D341Med (cell line): Measurements from ENCODE around the gene GTPBP3.

Experiments used
- DNase-seq: peaks from one replicate; pipeline ENCODE4 v3.0.0; 2012; ENCODE audit warnings: low spot score

Gene GTPBP3

GRCh38 chr19:17327654-17328516, 9.5 kb upstream of the GTPBP3 start:
- DNase-seq: no peak

GRCh38 chr19:17328517-17329365, 8.6 kb upstream of the GTPBP3 start:
- DNase-seq: no peak

DNA sequence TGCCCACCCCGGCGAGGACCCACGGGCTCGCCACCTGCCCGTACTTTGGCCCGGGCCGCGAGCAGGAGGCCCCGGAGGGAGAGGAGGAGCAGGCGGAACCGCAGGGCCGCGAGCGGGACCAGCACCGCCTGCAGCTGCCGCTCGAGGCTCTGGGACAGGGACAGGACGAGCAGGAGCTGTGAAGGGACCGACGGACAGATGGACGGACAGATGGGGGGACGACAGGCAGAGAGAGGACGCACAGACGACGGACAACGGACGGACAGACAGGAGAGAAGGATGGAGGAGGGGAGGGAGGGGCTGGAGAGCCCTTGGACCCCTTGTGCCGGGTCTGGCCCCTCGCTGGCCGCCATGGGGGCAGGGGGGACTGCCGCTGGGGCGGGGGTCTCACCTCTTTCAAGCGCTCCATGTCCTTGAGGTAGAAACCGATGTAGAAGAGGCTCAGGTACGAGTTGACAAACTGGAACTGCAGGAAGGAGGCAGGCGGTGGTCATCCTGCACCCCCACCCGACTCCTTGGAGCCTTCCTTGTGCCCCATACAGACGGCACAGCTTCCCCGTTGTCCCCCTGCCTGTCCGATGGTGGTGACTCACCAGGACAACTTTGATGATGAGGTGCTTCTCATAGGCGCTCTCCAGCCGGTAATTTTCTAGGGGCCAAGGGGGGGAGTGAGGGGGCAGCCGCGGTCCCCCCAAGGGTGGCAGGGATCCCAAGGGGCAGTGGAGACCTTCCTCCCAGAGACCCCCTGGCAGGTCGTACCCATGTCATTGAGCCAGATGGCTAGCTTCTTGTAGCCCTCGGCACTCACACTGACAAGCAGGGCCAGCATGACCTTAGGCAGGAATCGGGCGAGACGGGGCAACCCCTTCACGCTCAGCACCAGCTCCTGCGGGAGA, 7.7 kb upstream of the GTPBP3 start:
- no peak for DNase-seq

DNA sequence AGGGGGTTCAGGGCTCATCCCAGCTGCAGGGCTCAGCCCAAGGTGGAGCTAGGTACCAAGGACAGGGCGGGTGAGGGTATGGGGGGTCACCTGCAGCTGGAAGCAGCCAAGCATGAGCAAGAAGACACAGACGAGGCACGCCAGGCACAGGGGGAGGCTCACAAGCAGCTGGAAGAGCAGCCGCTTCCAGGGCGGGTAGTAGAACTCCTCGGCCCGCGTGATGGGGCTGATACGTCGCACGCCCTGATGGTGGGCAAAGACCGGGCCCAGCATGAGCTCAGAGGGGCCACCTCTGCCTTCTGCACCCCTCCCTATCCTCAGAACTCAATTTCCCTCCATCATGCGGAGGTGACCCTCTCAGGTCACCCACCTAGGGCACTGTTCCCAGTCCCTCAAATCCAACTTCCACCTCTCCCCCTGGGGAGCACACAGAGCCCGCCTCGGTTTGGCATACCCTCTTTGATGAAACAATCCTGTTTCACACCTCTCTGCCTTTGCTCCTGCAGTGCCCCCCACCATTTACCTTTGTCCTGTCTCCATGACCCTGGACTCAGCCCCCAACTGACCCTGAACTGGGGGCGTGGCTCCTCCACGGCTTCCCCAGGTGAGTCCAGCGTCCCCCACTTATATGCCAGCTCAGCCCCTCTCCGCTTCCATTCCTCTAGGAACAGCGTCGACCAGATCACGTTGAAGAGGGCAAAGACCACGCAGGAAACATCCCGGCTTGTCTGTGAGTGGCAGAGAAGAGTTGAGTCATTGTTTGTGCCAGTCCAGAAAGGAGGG, 6.9 kb upstream of the GTPBP3 start:
- no peak for DNase-seq

DNA sequence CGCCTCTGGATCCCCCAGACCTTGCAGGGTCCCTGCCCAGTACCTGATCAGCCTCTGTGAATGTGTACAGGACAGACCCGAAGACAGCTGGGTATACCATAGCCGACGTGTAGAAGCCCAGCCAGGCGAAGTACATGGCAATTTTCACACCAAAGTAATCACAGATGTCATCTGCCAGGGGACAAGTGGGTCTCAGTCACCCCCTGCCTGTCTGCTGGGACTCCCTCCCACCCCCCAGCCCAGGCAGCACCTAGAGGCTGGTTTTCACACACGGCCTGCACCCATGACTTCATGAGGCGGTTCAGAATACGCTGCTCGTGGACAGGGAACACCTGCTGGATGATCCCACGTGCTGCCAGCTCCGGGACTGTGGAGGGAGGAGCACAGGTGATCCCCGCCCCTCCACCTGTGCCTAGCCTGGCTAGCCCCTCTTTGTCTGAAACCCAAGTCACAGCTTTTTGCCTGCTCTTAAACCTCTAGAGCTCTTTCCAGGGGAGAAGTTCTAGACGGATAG, 6.3 kb upstream of the GTPBP3 start:
- DNase-seq: no peak

GRCh38 chr19:17332360-17332676, 5.0 kb upstream of the GTPBP3 start:
- DNase-seq: no peak

DNA sequence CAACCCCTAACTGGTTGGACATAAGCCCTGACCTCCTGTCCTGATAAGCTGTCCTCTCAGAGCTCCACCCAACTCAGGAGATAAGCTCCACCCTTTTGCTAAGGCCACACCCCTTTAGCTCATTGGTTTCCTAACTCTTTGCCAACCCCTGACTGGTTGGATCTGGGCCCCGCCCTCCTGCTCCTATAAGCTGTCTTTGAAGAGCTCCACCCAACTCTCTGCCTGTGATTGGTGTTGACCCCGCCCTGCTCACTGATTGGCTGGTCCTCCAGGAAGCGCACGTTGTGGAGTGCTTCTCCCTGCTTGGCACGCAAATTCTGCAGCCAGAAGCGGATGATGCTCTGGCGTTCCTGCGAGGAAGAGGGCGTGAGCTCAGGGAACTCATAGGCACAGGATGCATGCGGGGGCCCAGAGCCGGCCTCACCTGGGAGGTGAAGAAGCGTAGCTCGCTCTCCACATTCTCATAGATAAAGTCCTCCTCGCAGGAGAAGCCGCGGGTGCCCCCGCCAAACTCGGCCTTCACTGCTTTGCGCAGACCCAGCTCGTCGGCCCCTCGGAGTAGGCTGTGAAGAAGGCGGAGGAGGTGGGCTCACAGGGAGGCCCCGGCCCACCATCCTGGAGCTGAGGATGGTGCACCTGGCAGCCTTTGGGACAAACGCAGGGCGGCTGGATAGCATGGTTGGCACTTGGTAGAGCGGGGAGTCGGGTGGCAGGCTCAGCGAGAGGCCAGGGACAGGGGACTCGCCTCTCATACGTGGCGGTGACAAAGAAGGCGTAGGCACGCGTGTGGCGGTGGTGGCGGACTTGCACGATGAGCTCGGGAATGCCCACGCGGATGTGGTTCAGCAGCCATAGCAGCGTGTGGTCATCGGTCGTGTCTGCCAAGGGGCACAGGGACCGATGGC, 4.4 kb upstream of the GTPBP3 start:
- peak; percentile 49 for DNase-seq

DNA sequence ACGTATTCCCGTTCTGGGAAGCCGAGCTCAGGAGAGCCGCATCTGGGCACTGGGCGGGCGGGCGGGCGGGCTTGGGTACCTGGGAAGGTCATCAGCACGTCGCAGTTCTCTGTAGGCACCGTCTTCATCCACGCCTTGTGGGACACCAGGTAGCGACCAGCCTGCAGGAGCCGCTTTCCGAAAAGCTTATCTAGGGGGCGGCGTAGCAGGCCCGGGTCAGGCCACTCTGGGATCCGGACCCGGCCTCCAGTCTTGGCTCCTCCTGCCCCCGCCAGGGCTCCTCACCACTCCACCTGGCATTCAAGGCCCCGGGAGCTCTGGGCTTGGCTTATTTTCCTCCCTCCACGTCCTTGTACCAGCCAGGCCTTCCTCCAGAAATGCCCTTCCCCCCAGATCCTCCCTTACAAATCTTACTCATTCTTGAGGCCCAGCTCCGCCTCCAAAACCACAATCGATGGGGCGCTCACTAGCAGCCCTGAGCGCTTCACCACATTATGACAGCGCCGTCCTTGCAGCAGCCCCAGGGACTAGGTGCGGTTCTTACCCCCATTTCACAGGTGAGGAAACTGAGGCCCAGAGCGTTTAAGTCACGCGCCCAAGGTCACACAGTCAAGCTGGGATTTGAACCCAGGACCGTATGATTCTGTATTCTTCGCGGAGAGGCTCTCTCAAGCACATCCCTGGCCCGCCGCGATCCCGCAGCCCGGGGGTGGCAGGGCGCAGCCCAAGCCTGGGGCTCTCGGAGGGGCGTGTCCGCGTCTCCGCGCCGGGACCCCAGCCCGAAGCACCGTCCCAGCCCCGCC, 3.5 kb upstream of the GTPBP3 start:
- no peak for DNase-seq

DNA sequence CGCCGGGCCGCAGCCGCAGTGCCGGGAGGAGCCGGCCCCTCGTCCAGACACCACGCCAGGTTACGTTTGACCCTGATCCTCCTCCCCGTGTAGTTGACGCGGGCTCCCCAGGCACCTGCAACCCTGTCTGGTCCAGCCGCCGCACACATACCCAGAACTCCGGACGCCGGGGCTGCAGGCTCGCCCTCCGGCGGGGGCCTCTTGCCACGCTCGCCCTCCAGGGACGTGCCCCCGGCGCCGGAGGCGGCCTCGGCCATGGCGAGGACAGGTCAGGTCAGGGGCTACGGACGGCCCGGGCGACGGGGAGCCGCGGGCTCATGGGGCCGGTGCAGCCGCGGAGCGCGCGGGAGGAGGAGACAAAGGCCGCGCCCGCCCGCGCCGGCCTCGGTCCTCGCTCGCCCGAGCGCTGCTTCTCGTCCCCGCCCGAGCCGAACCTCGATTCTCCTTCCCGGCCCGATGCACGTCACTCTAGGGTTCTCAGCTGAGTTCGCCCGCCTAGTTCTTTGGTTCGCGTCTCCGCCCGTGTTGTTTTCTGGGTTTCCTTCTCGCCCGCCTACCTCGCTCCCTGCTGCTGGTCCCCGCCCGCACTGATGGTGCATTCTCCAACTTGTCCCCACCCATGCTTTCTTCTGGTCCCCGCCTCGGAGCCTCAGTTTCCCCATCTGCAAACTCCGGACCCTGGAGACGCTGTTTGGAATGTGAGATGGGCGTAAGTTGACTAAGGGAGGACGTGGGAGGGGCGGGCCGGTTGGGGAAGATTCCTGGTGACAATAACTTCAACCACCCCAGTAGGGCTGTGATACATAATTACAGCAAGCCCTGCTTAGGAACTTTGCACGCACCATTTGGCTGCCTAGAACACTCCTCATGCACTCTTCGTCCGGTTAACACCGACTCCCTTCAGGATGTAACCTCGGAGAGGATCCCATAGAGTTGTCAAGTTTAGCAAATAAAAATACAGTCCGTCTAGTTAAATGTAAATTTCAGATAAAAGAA, 2.6 kb upstream of the GTPBP3 start, which contains the start of gene ANO8:
TSS of gene ANO8 (minus strand) at position 442 of the 996 bp plus-strand sequence. CDS start at position 257, 185 bp downstream.
- DNase-seq: peak; percentile 93

GRCh38 chr19:17335575-17335974, 1.8 kb upstream of the GTPBP3 start:
- DNase-seq: no peak

DNA sequence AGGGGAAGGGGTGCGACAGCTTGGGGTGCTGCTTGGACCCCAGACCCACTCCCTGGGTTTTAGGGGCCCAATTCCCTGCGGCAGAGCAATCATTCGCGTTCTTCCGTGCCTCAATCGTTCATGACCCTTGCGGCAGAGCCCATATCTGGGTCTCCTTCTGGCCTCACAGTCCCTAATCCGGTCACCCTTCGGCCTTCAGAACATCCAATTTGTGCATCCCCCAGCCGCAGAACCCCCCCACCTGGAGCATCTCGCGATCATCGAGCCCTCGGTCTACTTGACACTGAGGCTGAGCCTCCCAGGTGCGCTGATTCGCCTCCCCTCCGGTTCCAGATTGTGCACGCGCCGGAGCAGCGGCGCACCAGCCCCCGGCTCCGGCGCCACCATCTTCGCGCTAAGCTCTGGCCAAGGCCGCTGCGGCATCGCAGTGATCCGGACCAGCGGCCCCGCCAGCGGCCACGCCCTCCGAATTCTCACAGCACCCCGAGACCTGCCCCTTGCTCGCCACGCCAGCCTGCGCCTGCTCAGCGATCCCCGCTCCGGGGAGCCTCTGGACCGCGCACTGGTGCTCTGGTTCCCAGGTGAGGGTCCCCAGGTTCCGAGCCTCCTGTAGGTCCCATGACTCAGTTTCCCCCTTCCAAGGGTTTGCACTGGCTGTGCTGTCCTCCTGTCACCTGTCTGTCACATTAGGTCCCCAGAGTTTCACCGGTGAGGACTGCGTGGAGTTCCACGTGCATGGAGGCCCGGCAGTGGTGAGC, 501 bp downstream of the GTPBP3 start:
- peak; percentile 75 for DNase-seq

GRCh38 chr19:17338433-17339078, 1.2 kb downstream of the GTPBP3 start:
- no peak for DNase-seq

DNA sequence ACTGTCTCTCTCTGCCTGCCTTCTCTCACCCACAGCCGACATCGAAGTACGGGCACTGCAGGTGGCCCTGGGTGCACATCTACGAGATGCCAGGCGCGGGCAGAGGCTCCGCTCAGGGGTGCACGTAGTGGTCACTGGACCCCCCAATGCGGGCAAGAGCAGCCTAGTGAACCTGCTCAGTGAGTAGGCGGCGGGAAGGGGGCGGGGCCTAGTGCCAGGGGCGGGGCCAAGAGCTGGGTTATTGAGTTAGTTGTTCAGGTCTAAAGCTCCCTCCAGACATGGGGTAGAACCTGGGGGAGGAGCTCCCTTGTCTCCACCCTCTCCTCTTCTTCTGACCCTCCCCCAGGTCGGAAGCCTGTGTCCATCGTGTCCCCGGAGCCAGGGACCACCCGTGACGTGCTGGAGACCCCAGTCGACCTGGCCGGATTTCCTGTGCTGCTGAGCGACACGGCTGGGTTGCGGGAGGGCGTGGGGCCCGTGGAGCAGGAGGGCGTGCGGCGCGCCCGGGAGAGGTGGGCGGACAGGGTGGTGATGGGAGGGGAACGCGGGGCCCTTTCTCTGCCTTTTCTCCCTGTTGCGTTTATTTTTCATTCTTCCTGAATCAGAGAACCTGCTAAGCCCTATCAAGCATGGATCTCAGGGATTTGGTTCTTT, 1.9 kb downstream of the GTPBP3 start:
- DNase-seq: no peak

GRCh38 chr19:17340302-17340870, 3.0 kb downstream of the GTPBP3 start:
- no peak for DNase-seq

DNA sequence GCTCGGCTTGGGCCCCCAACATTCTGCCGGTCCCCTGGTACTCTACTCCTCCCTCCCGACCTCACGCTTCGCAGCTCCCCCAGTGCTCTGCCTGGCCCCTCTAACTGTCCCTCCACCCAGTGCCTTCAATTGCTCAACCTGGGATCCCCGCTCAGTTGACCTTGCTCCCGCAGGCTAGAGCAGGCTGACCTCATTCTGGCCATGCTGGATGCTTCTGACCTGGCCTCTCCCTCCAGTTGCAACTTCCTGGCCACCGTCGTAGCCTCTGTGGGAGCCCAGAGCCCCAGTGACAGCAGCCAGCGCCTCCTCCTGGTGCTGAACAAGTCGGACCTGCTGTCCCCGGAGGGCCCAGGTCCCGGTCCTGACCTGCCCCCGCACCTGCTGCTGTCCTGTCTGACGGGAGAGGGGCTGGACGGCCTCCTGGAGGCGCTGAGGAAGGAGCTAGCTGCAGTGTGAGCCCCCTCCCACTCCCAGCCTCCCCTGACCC, 3.6 kb downstream of the GTPBP3 start:
- no peak for DNase-seq

- no peak for DNase-seq
Measured at GRCh38 chr19:17341386-17341785, 4.0 kb downstream of the GTPBP3 start.
